Keratinocyte (primary cell): ENCODE results near the gene CADM2.

Experiments
- CTCF ChIP-seq, 3 experiments: IDR thresholded peaks in 1 of 3; conservative IDR thresholded peaks in 1 of 3; optimal IDR thresholded peaks in 1 of 3; 2 replicates in 2 of 3; 3 replicates in 1 of 3; pipeline versions ENCODE3 to v1.5.1; 2011; ENCODE audit warnings: low read length in 3 of 3, mild to moderate bottlenecking in 3 of 3, moderate library complexity in 2 of 3, control low read depth in 1 of 3, inconsistent platforms in 1 of 3; ENCODE audit not compliant: insufficient read depth in 2 of 3; ENCODE audit errors: extremely low read depth in 1 of 3
- EZH2 ChIP-seq: IDR thresholded peaks from one replicate; pipeline ENCODE4 v1.6.1; 2012; ENCODE audit warnings: inconsistent platforms, mild to moderate bottlenecking, low read length, moderate library complexity

- no peak for TF ChIP-seq CTCF (optimal IDR thresholded peaks at IDR 0.05 in 1 of 3, IDR thresholded peaks at IDR 0.05 in 1 of 3, conservative IDR thresholded peaks at IDR 0.05 in 1 of 3; ENCODE audit: extremely low read depth in 1 of 3, insufficient read depth in 2 of 3, low read length in 3 of 3)
- TF ChIP-seq EZH2, result no peak
Measured at GRCh38 chr3:85875589-85875988, 916.8 kb downstream of the CADM2 start.
